ENCODE data around the gene SNX2.
"Not testable (repeated sequence)": the region's sequence is repeated elsewhere in the genome, so short reads cannot be mapped to it uniquely, and the experiment has no call there.

SNX2 gene

DNA sequence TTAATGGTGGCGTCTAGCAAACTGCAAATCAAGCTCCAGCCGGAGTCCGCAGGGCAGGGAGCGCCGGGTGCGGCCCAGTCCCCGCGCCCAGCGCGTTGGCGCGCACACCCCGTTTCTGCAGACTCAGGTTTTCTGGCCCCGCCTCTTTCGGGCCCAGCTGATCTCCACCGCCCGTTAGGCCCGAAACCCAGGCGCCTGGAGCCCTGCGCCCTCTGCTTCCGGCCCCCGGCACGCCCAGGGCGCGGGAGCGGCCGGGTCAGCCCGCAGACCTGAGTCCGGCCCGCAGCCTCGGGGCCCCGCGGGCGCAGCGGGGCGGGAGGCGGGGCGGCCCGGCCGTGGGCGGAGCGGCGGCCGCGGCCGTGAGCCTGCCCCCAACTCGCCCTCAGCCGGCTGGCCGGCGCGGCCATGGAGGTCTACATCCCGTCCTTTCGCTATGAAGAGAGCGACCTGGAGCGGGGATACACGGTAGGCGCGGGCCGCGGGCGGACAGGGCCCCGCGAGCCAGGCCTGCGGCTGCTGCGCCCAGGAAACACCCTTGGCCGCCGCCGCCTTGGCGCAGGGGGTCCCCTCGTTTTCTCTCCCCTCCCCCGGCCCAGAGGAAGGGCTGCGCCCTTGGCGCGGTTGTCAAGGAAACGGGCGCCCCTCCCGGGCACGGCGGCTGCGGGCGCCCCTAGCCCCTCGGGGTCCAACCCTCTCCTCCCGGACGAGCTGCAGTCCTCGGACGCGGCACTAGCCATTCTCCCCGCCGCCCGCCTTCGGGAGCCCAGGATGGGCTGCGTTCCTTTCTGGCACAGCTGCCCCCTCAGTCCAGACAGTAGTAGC is 70.6 kb downstream of the SNX2 start, which contains the start of gene SNX24:
Gene SNX24, plus strand, starts transcription at position 385 of the 822 bp plus-strand sequence. Its CDS starts 21 bp downstream, at position 406.
- Histone ChIP-seq H3K36me3 (ENCODE audit: insufficient read depth) (no peaks in the 10 kb centered on the region), H3K27me3 (ENCODE audit: insufficient read depth, low read depth) (no peaks in the 10 kb centered on the region), H3K4me2 (peak within 1 kb of the TSS; percentile 92), H3K4me3 (IDR thresholded peaks at IDR 0.05; ENCODE audit: insufficient read depth, low read depth, low read length) (no peak within 1 kb of the TSS), H2AFZ (ENCODE audit: low read depth) (peak within 1 kb of the TSS; percentile 80), H3K27ac (peak within 1 kb of the TSS; percentile 35; the same call in 1 of the 2 replicates), H3K4me1 (ENCODE audit: low read depth, poor library complexity, severe bottlenecking) (peaks cover 14% of the 10 kb centered on the region), H3K79me2 (ENCODE audit: insufficient read depth, low read depth) (no peaks in the 10 kb centered on the region), H3K9ac (peak within 1 kb of the TSS; percentile 61), H4K20me1 (ENCODE audit: insufficient read depth) (no peaks in the 10 kb centered on the region)
- TF ChIP-seq, protein P1, sequence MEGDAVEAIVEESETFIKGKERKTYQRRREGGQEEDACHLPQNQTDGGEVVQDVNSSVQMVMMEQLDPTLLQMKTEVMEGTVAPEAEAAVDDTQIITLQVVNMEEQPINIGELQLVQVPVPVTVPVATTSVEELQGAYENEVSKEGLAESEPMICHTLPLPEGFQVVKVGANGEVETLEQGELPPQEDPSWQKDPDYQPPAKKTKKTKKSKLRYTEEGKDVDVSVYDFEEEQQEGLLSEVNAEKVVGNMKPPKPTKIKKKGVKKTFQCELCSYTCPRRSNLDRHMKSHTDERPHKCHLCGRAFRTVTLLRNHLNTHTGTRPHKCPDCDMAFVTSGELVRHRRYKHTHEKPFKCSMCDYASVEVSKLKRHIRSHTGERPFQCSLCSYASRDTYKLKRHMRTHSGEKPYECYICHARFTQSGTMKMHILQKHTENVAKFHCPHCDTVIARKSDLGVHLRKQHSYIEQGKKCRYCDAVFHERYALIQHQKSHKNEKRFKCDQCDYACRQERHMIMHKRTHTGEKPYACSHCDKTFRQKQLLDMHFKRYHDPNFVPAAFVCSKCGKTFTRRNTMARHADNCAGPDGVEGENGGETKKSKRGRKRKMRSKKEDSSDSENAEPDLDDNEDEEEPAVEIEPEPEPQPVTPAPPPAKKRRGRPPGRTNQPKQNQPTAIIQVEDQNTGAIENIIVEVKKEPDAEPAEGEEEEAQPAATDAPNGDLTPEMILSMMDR (conservative IDR thresholded peaks at IDR 0.05; ENCODE audit: low read depth, low read length): no peak

DNA sequence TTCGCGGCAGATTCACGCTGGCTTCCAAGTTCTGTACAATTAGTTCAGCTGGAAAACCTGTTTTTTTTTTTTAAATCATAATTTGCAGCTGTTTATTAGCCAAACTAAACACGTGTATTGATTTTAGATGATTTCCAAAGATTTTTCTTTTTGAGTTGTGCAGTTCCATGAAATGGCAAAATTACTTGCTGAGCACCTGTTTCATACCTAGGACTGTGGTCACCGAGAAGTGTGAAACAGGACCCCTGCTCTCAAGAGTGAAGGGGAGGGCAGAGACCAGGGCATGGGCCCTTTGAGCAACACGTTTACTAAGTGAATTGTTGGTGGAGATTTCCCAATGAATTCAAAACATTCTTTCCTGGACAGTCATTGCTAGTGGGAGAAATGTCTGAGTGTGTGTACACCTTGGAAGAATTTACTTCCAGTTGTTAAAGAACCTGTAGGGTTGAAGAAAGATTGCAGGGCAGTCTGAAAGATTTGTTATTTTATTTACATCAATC is 71.2 kb downstream of the SNX2 start:
- Histone ChIP-seq H3K4me3 (IDR thresholded peaks at IDR 0.05; ENCODE audit: insufficient read depth, low read depth, low read length) (no peak overlapping the region), H3K4me1 (ENCODE audit: low read depth, poor library complexity, severe bottlenecking) (peaks cover 14% of the 10 kb centered on the region), H3K79me2 (ENCODE audit: insufficient read depth, low read depth) (no peaks in the 10 kb centered on the region), H2AFZ (ENCODE audit: low read depth) (peak overlapping the region; percentile 42; the same call in 1 of the 2 replicates), H3K27ac (no peak overlapping the region), H3K9ac (peak overlapping the region; percentile 18; the same call in 1 of the 2 replicates), H3K36me3 (ENCODE audit: insufficient read depth) (no peaks in the 10 kb centered on the region), H4K20me1 (ENCODE audit: insufficient read depth) (no peaks in the 10 kb centered on the region), H3K27me3 (ENCODE audit: insufficient read depth, low read depth) (no peaks in the 10 kb centered on the region), H3K4me2 (0 out of 2 replicates have a peak overlapping the region, but pooled peaks have one; percentile 38)
- TF ChIP-seq, protein P1 (conservative IDR thresholded peaks at IDR 0.05; ENCODE audit: low read depth, low read length): no peak

DNA sequence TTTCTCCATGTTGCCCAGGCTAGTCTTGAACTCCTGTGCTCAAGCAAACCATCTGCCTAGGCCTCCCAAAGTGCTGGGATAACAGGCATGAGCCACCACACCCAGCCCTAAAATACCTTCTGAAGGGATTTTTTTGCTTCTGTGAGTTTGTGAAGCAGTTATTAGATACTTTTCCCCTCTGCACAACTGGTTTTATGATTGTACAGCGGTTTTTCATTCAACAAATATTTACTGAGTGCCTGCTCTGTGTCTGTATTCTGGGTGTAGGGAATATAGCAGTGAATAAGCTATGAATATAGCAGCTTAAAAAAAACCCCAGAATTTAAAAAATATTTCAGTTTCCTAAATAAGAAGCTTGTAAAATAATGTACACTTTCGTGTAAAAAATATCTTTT is 72.8 kb downstream of the SNX2 start:
- no peaks in the 10 kb centered on the region for H3K79me2 ChIP-seq (ENCODE audit: insufficient read depth, low read depth)
- no peak overlapping the region for H2AFZ ChIP-seq (ENCODE audit: low read depth)
- TF ChIP-seq, protein P1 (conservative IDR thresholded peaks at IDR 0.05; ENCODE audit: low read depth, low read length): no peak
- H3K4me2 ChIP-seq: no peak overlapping the region
- no peak overlapping the region for H3K27ac ChIP-seq
- no peak overlapping the region for H3K9ac ChIP-seq
- H4K20me1 ChIP-seq (ENCODE audit: insufficient read depth): no peaks in the 10 kb centered on the region
- no peaks in the 10 kb centered on the region for H3K27me3 ChIP-seq (ENCODE audit: insufficient read depth, low read depth)
- no peak overlapping the region for H3K4me3 ChIP-seq (IDR thresholded peaks at IDR 0.05; ENCODE audit: insufficient read depth, low read depth, low read length)
- H3K36me3 ChIP-seq (ENCODE audit: insufficient read depth): no peaks in the 10 kb centered on the region
- peaks cover 14% of the 10 kb centered on the region for H3K4me1 ChIP-seq (ENCODE audit: low read depth, poor library complexity, severe bottlenecking)

DNA sequence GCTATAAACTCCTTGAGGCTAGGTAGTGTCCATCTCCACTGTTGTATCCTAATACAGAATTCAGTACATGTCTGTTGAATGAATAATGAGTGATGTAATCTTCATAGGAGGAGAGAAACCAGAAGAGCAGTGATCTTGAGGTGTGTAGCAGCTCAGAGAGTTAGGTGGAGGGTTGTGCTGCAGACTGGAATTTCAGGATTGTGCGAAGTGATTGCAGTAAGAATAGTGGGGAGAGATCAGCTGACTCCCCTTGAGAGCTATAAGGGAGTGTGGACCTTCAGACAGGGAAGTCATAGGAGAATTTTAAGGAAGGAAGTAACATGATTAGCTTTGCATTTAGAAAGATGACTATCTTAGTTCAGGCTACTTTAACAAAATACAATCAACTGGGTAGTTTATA is 74.9 kb downstream of the SNX2 start:
- TF ChIP-seq, protein P1 (conservative IDR thresholded peaks at IDR 0.05; ENCODE audit: low read depth, low read length): no peak
- Histone ChIP-seq H3K36me3 (ENCODE audit: insufficient read depth) (no peaks in the 10 kb centered on the region), H3K79me2 (ENCODE audit: insufficient read depth, low read depth) (no peaks in the 10 kb centered on the region), H3K4me3 (IDR thresholded peaks at IDR 0.05; ENCODE audit: insufficient read depth, low read depth, low read length) (no peak overlapping the region), H3K9ac (no peak overlapping the region), H3K27ac (no peak overlapping the region), H3K4me2 (no peak overlapping the region), H4K20me1 (ENCODE audit: insufficient read depth) (no peaks in the 10 kb centered on the region), H3K27me3 (ENCODE audit: insufficient read depth, low read depth) (no peaks in the 10 kb centered on the region), H3K4me1 (ENCODE audit: low read depth, poor library complexity, severe bottlenecking) (peaks cover 5% of the 10 kb centered on the region), H2AFZ (ENCODE audit: low read depth) (no peak overlapping the region)

DNA sequence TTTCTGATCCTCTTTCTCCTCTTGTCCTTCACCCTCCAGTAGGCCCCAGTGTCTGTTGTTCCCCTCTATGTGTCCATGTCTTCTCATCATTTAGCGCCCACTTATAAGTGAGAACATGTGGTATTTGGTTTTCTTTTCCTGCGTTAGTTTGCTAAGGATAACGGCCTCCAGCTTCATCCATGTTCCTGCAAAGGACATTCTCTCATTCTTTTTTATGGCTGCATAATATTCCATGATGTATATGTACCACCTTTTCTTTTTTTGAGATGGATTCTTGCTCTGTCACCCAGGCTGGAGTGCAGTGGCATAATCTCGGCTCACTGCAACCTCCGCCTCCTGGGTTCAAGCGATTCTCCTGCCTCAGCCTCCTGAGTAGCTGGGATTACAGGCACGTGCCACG is 82.7 kb downstream of the SNX2 start:
- not testable (repeated sequence) for H2AFZ ChIP-seq (ENCODE audit: low read depth); H3K9ac ChIP-seq; H3K4me1 ChIP-seq (ENCODE audit: low read depth, poor library complexity, severe bottlenecking); H3K79me2 ChIP-seq (ENCODE audit: insufficient read depth, low read depth); H4K20me1 ChIP-seq (ENCODE audit: insufficient read depth); H3K36me3 ChIP-seq (ENCODE audit: insufficient read depth); H3K4me3 ChIP-seq (IDR thresholded peaks at IDR 0.05; ENCODE audit: insufficient read depth, low read depth, low read length); H3K4me2 ChIP-seq; H3K27ac ChIP-seq; H3K27me3 ChIP-seq (ENCODE audit: insufficient read depth, low read depth)
